Hepatocyte (in vitro differentiated cells): Measurements from ENCODE around the gene KCNA2. TPM values are rescaled to one million over a fixed set of nuclear protein-coding genes. Genes with fewer than 3 reads are reported as not detected.

Experiments used
- DNase-seq: peaks from one replicate; pipeline ENCODE4 v3.0.0-alpha.2; 2016; ENCODE audit warnings: low spot score
- H2AFZ ChIP-seq: fragments of 200-600 bp; sonication (generic); 2 replicates; pipeline ENCODE4 v1.6.0; 2016; ENCODE audit warnings: antibody characterized with exemption, mild to moderate bottlenecking
- H3K27ac ChIP-seq: fragments of 200-600 bp; sonication (generic); 2 replicates; pipeline ENCODE4 v1.5.1; 2016; ENCODE audit warnings: mild to moderate bottlenecking
- H3K27me3 ChIP-seq: fragments of 200-600 bp; sonication (generic); 2 replicates; pipeline ENCODE4 v1.6.1; 2016
- H3K36me3 ChIP-seq: fragments of 200-600 bp; sonication (generic); replicated peaks from 2 replicates; pipeline ENCODE4 v1.5.1; 2016; ENCODE audit warnings: low read depth; ENCODE audit not compliant: insufficient read depth
- H3K4me1 ChIP-seq: fragments of 200-600 bp; sonication (generic); 2 replicates; pipeline ENCODE4 v1.5.1; 2016; ENCODE audit warnings: mild to moderate bottlenecking, moderate library complexity; ENCODE audit not compliant: insufficient read depth
- H3K4me2 ChIP-seq: fragments of 200-600 bp; sonication (generic); 2 replicates; pipeline ENCODE4 v1.6.0; 2016
- H3K4me3 ChIP-seq: fragments of 200-600 bp; sonication (generic); 2 replicates; pipeline ENCODE4 v1.5.1; 2016; ENCODE audit warnings: mild to moderate bottlenecking
- H3K79me2 ChIP-seq: fragments of 200-600 bp; sonication (generic); 2 replicates; pipeline ENCODE4 v1.6.0; 2017; ENCODE audit warnings: mild to moderate bottlenecking
- H3K9me2 ChIP-seq: fragments of 200-600 bp; sonication (generic); replicated peaks from 2 replicates; pipeline ENCODE4 v1.6.0; 2017; ENCODE audit warnings: mild to moderate bottlenecking; ENCODE audit not compliant: insufficient read depth
- H3K9me3 ChIP-seq: fragments of 200-600 bp; sonication (generic); 2 replicates; pipeline ENCODE4 v1.5.1; 2016; ENCODE audit warnings: low read depth, mild to moderate bottlenecking
- H4K20me1 ChIP-seq: fragments of 200-600 bp; sonication (generic); 2 replicates; pipeline ENCODE4 v1.6.0; 2016; ENCODE audit warnings: mild to moderate bottlenecking; ENCODE audit not compliant: insufficient read depth, poor library complexity, severe bottlenecking
- EZH2 ChIP-seq: fragments of 200-600 bp; sonication (generic); IDR thresholded peaks from 2 replicates; pipeline ENCODE4 v1.6.1; 2016; ENCODE audit warnings: antibody characterized with exemption, mild to moderate bottlenecking, borderline replicate concordance
- EZH2phosphoT487 ChIP-seq: fragments of 200-600 bp; sonication (generic); IDR thresholded peaks from one replicate; pipeline ENCODE4 v1.6.1; 2018; ENCODE audit warnings: antibody characterized with exemption, mild to moderate bottlenecking, low read depth, moderate library complexity; ENCODE audit not compliant: unreplicated experiment, severe bottlenecking
- WGBS: methylation state at CpG from one replicate; pipeline ENCODE4 v1.1.6; 2016; ENCODE audit warnings: low lambda C conversion rate; ENCODE audit errors: missing lambda C conversion rate; 5-methylcytosine and 5-hydroxymethylcytosine counted together
- polyA plus RNA-seq: library from polyadenylated mRNA; unstranded; fragments of >200 nt; fragmentation: Nextera tagmentation; extraction: Ambion mirVana; gene quantifications from 2 replicates; pipeline ENCODE4 v1.2.1, GENCODE V29; 2016
- total RNA-seq: library from RNA; depleted of rRNA; stranded (reverse); fragments of >200 nt; gene quantifications from 2 replicates; pipeline ENCODE4 v1.2.3, GENCODE V29; 2014
- TF ChIP-seq, protein P1 (sequence below): fragments of 200-600 bp; sonication (generic); IDR thresholded peaks from 2 replicates; pipeline ENCODE4 v1.5.1; 2016; ENCODE audit warnings: antibody characterized with exemption, mild to moderate bottlenecking; ENCODE audit not compliant: poor library complexity

KCNA2 gene
- total and polyA plus RNA-seq, 2 experiments from 2014 or later, result 0.40 to 0.80 TPM

DNA sequence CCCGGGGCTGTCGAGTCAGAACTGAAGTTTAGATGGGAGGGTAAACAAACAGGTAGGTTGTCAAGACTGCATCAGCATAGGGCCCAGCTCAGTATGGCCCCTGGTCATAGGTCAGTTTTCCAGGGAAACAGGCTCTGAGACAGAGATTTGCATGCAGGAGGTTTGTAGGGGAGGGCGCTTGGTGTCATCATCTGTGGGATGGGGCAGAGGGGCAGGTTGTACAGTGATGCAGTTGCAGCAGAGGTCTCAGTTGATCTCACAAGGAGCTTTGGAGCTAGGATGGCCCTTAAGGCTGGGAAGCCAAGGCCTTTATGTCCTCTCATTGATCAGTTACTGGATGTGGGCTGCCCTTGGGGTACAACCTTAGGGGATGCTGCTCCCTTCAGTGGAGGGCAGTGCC lies 48.7 kb downstream of the KCNA2 start:
- DNase-seq, result no peak
- Histone ChIP-seq H3K9me2 (no peaks in the 10 kb centered on the region), H2AFZ (no peak overlapping the region), H3K27me3 (peaks cover 63% of the 10 kb centered on the region), H3K4me2 (no peak overlapping the region), H4K20me1 (no peaks in the 10 kb centered on the region), H3K9me3 (no peaks in the 10 kb centered on the region), H3K4me3 (no peak overlapping the region), H3K4me1 (no peaks in the 10 kb centered on the region), H3K79me2 (no peaks in the 10 kb centered on the region), H3K36me3 (no peaks in the 10 kb centered on the region), H3K27ac (no peak overlapping the region)
- WGBS, result 49% methylated on average over 3 of the region's 3 CpGs
- TF ChIP-seq, protein P1, sequence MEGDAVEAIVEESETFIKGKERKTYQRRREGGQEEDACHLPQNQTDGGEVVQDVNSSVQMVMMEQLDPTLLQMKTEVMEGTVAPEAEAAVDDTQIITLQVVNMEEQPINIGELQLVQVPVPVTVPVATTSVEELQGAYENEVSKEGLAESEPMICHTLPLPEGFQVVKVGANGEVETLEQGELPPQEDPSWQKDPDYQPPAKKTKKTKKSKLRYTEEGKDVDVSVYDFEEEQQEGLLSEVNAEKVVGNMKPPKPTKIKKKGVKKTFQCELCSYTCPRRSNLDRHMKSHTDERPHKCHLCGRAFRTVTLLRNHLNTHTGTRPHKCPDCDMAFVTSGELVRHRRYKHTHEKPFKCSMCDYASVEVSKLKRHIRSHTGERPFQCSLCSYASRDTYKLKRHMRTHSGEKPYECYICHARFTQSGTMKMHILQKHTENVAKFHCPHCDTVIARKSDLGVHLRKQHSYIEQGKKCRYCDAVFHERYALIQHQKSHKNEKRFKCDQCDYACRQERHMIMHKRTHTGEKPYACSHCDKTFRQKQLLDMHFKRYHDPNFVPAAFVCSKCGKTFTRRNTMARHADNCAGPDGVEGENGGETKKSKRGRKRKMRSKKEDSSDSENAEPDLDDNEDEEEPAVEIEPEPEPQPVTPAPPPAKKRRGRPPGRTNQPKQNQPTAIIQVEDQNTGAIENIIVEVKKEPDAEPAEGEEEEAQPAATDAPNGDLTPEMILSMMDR, result no peak
- TF ChIP-seq EZH2 (no peak), EZH2phosphoT487 (no peak)

DNA sequence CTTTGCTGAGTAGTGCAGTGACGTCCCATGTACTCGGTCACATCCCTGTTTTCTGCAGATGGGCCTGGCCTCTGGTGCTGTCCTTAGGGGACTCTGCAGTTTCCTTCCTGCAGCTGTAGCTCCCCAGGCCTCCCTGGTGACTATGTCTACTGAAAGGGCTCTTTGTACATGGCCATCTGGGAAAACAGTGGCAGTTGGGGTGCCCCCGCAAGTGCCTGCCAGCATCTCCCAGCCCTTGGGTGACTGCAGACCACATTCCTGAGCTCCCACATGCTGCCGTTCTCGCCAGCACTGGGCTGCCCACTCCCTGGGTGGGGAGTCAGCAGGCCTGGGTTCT lies 49.7 kb downstream of the KCNA2 start:
- no peaks in the 10 kb centered on the region for H3K9me2 ChIP-seq
- no peaks in the 10 kb centered on the region for H3K9me3 ChIP-seq
- no peaks in the 10 kb centered on the region for H4K20me1 ChIP-seq
- DNase-seq, result no peak
- no peak overlapping the region for H3K27ac ChIP-seq
- H3K4me2 ChIP-seq, result no peak overlapping the region
- H3K36me3 ChIP-seq, result no peaks in the 10 kb centered on the region
- H2AFZ ChIP-seq, result no peak overlapping the region
- TF ChIP-seq EZH2phosphoT487, result no peak
- TF ChIP-seq, protein P1, result no peak
- TF ChIP-seq EZH2, result no peak
- no peaks in the 10 kb centered on the region for H3K4me1 ChIP-seq
- no peak overlapping the region for H3K4me3 ChIP-seq
- 72% methylated on average over 5 of the region's 5 CpGs for WGBS
- peaks cover 68% of the 10 kb centered on the region for H3K27me3 ChIP-seq
- no peaks in the 10 kb centered on the region for H3K79me2 ChIP-seq

DNA sequence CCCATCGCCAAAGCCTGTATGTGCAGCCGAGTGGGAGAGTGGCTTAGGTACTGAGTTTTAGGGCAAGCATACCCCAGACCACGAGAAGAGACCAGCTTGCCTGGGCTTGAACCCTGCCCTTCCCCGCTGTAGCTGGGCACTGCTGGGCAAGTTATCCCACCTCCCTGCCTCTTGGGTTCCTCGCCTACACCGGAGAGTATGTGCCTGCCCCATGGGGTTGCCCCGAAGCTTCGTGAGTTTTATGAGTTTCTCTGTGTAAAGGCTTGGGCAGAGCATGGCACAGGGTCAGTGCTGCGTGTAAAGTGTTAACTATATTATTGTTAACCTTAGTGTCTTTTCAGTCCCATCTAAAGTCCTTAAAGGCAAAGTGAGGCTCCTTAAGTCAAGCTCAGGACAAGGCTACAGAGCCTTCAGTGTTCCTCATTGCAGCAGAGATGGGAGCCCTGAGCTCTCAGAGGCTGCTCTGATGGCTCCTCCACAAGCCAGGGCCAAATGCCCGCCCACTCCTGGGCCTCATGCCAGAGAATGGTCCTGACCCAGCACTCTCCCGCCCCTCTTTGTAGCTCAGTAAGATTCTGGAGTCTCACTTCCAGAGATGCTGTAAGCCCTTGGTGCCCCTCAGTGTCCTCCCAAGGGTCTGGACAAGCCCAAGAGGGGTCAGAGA lies 50.2 kb downstream of the KCNA2 start:
- H2AFZ ChIP-seq, result no peak overlapping the region
- TF ChIP-seq EZH2phosphoT487, result no peak
- no peak for TF ChIP-seq EZH2
- TF ChIP-seq, protein P1, result no peak
- H3K9me3 ChIP-seq, result no peaks in the 10 kb centered on the region
- H3K36me3 ChIP-seq, result no peaks in the 10 kb centered on the region
- H3K9me2 ChIP-seq, result no peaks in the 10 kb centered on the region
- H3K27ac ChIP-seq, result no peak overlapping the region
- no peaks in the 10 kb centered on the region for H4K20me1 ChIP-seq
- H3K27me3 ChIP-seq, result peaks cover 73% of the 10 kb centered on the region
- 56% methylated on average over 11 of the region's 11 CpGs for WGBS
- H3K4me2 ChIP-seq, result peak overlapping the region; percentile 92
- H3K4me1 ChIP-seq, result no peaks in the 10 kb centered on the region
- DNase-seq, result no peak
- no peaks in the 10 kb centered on the region for H3K79me2 ChIP-seq
- no peak overlapping the region for H3K4me3 ChIP-seq
